Activated gamma-delta T cell treated with Interleukin-2 at 50 U/mL for 16 hours (primary cell): ENCODE measurements around the gene BTRC.

Experiments used
- DNase-seq: peaks from one replicate; pipeline ENCODE4 v3.0.0-alpha.2; 2020

BTRC gene

DNA sequence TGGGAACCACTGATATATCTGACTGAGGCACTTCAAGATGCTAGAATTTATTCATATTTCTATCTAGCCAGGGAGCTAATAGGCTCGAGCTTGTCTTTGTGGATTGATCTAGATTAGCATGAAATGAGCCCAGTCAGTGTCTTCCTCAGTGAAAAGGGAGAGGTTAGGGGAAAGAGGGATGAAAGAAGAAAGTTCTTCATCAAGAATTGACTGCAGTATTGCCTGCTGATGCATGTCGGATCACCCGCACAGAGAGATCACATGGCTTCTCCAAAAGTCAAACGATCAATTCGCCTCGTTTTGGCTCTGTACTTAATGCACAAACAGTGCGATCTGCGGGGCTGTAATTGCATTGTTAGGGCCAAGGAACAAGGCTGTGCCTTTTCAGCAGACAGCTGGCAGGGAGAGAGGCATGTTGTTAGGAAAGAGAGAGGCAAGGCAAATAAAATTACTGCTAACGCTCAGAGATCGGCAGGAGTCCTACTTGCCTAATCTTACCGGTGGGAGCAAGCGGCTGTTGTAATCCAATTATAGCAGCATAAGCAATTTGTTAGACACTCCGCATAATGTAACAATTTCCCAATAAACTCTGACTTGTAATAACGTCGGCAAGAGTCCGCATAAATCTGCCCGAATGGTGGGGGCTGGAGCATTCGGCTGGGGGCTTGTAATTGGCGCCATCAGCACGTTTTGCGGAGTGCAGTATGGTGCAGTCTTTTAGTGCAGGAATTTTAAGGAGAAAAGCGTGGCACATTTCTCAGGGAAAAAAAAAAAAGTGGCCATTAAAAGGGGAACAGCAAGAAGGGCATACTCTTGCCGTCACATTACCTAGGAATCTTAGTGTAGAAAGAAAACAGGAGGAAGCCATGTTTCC lies 132.0 kb downstream of the BTRC start:
- no peak for DNase-seq

DNA sequence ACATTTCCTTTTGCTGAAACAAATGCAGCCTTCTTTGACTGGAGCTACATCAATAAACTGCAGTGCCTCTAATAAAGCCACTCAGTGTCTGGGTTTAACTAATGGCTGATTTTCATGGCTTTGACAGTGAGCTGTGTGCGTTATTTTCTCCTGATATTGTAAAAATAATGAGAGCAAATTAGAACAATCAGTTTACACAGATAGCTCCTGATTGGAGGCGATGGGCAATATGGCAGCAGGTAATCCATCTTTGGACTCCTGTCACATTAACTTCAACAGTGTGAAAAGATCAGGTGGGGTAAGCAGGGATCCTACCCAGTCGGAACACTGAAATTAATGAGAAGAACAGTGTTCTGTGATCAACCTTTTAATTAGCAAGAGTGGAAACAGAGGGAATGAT lies 133.4 kb downstream of the BTRC start:
- DNase-seq, result no peak

DNA sequence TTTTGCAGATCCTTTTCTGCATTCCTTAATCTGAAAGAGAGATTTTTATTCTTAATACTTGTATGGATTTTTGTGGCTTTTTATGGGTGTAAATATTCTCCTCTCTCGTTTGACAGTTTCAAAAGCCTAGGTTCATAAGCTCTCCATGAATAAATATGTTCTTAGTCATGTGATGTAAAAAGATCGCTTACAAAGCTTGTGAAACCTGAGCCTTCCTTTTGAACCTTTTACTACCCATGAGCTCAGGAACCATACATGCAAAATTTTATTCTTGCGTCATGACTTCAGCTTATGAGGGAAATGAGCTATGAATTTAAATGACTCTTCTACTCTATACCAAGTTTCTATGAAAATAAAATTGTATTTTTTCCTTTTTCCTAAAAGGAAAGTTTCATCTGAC lies 135.4 kb downstream of the BTRC start:
- DNase-seq, result no peak

DNA sequence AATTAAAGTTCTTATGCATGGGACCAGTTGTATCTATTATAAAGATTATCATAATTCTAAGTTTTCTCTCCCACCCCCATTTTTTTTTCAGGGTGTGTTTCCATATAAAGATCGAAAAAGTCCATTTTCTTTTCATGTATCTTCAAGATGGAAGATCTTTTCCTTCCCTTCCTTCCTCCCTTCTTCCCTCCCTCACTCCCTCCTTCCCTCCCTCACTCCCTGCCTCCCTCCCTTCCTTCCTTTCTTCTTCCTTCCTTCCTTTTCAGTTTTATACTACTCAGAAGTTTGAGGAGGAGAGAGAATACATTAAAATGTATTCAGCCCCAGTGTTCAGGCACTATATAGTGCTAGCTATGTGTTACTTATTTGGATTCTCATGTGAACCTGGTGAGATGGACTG lies 136.1 kb downstream of the BTRC start:
- no peak for DNase-seq

DNA sequence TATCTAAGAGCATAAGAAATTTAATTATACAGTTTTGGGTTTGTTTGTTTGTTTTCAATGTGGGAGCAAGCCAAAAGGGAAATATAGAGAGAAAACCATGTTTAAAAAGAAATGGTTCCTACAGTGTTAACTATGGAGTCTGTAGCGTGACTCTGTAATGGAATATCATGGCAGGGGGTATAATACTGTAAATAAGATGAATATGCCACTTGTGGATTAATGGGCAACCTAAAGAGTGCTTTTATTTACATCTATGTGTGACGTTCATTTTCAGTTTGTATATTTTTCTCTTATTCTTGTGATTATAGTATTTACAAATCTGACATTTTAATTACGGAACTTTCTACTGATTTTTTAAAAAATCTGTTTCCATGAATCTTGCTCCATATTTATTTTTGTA lies 138.2 kb downstream of the BTRC start:
- DNase-seq, result no peak

DNA sequence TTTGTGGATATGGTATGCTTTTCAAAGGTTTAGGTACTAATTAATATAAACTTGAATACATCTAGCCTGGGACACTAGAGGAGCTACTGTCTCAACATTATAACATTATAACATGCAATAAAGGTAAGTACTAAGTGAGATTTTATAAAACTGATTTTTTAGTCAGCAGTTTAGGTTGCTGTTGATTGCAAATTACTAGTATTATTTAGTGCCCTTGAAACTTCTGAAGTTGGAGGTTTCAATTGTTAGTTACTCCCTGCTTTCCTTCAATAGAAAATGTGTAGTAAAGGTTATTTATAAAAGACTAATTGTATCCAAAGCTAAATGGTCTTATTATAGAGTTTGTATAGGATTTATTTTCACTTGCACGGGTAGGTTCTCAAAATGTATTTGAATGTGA lies 138.8 kb downstream of the BTRC start:
- no peak for DNase-seq

DNA sequence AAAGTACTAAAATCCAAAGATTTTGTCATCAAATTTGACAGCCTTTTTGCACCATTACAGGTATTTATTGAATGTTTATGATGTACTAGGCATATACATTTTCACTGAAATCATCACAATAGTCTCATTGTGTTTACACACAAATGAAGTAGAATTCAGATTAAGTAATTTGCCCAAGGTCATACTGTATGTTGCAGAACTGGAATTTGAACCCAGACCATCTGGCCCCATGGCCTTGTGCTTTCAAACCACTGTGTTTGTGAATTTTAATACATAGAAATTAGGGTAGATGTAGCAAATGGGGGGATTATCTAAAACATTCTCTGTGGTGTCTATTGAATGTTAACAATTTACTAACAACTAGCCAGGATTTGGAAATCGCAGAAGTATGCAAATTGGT lies 139.3 kb downstream of the BTRC start:
- DNase-seq, result no peak

DNA sequence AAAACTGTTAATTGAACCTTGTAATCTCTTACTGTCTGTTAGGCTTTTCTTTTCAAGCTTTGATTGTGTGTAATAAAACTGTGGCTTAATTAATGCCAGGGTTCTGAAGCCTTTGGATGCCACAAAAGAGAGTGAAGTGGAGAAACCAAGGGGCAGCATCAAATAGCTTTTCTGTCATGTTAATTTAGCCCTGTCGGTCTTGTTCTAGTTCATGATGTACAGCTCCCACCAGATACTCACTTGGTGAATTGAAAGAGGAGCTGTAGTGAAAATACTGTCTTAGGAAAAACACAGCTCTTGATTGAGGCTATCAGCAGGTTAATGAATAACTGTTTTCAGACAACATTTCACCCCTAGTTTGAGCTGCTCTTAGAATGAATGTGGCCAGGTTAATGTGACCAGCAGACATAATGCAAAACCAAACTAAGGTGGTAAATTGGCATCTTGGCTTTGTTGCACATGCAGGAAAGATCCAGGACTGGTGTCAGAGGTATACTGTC lies 139.9 kb downstream of the BTRC start:
- DNase-seq, result no peak

DNA sequence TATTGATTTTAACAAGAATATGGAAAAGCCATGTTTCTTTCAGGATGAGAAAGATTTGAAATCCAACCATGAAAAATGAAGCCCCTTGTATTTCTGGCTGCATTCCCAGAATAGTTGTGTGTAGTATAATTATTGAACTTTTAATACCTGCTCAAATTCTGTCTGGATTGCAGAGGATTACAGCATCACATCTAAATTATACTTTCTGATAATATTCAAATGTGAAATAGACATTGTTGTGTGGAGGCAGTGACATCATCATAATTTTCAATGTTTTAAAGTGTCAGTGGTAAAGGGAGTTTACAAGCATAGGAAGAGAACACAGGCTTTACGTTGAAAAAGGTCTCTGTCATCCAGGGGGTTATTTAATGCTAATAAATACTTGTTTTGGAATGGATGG lies 140.7 kb downstream of the BTRC start:
- no peak for DNase-seq

DNA sequence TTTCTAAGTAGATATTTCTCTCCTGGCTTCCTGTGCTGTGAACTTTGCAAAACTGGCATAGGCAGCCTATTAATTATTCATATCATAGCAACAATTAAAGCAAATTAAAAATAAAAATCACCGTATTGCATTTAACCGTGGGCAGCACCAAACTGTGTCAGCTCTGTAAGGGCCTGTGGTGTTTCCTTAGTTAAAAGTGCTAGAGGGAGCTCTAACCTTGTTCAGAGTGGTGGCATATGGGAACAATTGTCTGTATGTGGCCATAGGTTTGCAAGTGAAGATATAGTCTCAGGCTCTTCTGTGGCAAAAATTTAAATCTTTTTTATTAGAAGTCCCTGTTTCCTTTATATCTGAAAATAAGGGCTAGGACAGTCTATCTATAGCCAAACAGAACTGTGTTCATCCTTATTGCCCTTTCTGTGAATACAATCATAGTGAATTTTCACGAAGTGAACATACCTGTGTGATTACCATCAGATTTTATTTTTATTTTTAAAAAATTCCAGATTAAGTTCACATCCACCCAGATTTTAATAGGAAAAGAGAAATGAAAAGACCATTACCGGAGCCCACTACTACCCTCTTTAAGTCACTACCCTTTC lies 141.5 kb downstream of the BTRC start:
- no peak for DNase-seq

DNA sequence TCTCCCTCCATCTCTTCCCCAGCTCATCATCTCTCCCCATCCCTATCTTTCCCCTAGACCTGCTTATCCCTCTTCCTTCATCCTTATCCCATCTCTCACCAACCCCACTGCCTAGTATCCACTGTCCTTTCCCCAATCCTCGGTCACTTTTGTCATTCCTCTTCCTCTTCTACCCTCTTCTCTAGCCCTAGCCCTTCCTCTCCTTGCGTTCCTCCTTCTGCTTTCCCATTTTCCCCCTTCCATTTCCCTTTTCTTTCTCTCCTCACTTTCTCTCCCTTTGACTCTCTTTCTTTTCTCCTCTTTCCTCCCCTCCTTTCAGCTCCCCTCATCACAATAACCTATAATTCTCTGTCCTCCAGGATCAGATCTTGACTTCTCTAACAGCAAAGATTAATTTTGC lies 150.5 kb downstream of the BTRC start:
- no peak for DNase-seq

DNA sequence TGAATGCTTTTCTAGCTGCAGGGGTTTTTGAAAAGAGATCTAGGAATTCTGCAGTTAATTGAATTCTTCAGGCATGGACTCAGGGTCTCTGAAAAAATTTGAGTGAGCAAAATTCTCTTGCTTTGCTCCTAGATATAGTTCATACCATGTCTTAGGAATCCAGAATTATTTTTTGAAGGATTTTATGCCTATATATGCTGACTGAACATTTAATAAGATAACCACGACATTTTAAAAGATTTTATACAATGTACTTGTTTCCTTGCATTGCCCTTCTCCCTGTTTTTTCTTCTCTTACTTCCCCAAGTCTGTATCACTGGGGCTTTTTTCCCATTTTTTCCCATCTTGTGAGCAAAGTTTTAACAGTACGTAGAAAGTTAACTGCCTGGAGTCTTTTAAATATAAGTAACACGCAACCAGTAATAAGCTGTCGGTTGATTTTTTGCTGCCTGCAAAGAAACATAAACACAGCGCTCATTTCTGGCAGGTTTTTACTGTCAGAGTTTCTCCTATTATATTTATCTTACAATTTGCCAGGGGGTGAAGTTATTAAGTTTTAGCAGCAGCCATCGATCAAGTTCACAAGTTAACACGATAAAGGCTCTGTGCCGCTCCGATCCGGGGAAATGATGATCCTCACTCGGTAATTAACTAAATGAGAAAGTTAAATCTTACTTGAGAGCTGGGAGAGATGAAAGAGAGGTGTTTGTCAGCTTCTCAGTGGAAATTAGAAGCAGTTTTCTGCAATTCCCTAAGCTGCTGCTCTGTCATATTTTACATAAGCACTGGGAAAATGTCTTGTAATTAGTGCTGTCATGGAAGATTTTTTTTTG lies 153.1 kb downstream of the BTRC start:
- DNase-seq, result no peak

DNA sequence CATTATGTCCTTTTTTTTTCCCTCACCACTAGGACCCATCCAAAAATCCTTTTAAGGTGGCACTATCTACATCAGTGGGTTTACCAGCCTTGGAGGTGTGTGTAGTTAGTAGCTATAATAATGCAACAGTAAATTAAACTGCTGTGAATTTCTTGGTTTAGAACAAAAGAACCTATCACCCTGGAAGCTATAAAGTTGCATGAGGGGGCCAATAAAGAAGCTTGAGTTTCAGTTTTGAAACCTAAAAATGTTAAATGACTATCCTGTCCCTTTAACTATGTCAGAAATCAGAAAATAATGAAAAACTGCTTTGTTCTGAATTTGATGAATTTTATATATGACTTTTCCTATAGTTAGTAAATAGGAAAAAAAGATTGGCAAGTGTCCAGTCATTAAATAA lies 153.9 kb downstream of the BTRC start:
- DNase-seq, result no peak

DNA sequence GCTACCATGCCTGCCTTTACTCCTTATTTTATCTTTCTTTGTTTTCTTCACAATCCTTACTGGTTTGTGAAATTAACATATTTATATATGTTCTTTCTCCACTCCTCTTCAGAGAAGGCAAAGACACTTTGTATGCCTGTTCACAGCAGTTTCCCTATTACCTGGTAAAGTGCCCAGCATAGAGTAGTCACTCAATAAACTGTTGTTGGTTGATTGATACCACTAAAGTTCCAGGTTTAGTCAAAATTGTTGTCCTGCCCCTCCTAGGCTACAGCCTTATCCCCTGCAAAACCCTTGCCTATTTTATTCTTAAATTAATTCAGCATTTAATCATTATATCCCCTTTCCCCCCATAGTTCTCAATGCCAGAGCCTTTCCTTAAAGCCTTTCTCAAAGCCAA lies 158.0 kb downstream of the BTRC start:
- no peak for DNase-seq

DNA sequence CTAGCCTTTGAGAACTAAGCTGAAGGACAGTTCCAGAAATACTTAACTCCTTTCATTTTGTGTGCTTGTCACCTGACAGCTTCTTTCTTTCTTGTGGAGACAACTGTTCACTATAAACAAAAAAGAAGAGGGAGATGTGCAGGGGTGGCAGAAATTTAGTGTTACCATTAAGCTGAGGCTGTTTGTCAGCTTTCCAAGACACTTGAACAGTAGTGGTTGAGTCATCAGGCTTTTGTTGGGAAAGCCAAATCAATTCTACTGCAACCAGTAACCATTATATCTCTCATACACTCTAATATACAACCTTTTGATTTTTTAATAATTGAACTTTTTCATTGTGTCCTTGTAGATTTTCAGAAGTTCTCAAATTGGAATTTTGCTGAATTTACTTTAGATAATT lies 158.8 kb downstream of the BTRC start:
- DNase-seq, result no peak

DNA sequence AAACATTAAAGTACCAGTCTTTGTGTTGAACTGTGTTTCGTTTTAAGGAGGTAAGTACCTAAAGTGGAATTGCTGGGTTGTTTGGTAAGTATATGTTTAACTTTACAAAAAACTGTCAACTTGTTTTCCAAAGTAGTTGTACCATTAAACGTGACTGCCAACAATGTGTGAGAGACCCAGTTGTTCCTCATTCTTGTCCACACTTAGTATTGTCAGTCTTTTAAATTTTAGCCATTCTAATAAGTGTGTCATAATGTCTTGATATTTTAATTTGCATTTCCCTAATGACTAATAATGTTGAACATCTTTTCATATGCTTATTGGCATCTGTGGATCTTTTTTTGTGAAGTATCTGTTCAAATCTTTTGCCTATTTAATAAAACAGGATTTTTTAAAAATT lies 159.8 kb downstream of the BTRC start:
- no peak for DNase-seq

DNA sequence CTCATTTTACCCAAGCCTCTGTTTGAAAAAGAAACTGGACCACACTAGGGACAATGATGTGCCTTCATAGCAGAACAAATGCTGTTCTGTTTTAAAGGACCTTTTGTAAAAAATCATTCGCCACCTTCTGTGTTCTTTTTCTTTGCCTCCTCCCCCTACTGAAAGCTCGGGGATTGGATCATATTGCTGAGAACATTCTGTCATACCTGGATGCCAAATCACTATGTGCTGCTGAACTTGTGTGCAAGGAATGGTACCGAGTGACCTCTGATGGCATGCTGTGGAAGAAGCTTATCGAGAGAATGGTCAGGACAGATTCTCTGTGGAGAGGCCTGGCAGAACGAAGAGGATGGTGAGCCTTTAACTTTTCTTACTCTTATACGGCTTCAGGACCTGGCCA lies 171.9 kb downstream of the BTRC start:
- DNase-seq, result no peak

DNA sequence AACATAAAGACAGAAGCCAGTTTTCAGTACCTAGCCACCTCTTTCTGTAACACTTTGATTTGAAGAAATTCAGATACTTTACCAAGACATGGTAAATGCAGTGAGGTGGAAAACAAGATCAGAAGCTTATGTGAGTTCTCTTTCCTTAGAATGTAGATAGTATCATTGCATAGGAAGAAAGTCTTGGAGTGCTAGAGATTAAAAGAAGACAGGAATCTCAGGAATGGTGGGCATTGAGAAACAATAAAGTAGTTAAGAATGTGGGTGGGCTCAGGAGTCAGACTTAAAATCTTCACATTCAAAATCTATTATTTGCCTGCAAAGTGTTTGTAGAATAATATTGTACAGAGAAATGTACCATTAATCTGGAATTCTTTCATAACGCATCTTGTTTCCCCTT lies 175.2 kb downstream of the BTRC start:
- no peak for DNase-seq

DNA sequence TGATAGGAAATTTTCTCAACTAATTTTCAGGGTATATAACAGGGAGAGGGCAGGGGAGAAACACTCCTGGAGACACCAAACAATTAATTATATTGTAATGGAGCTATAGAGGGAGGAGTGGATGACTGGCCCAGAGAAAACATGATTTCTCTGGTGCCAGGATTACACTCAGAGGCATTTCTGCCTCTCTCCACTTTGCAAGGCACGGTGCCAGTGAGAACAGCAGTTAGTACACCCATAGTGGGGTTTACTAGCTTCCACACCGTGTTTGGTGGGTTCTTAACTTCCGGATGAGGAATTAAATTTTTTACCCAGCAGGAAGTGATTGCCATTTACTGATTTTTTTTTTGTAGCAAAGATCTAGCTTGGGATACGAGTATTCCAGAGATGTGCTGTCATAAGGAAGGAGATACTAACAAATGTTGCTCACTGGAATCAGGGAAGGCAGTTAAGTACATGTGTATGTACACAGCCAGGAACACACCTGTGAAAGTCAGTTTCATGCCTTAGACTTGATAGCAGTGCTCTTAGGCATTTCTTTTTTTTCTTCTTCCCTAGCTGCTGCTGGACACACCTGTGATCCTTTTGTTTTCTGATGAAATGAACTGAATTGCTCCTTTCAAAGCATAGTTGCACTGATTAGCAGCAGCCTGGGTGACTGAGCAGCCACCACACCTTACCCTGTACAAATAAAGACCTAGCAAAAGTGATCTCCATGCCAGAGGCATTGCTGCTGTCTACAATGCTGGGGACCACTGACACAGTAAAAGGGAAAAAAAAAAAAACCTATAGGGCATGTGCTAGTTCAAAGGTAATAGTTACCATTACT lies 176.0 kb downstream of the BTRC start:
- no peak for DNase-seq

DNA sequence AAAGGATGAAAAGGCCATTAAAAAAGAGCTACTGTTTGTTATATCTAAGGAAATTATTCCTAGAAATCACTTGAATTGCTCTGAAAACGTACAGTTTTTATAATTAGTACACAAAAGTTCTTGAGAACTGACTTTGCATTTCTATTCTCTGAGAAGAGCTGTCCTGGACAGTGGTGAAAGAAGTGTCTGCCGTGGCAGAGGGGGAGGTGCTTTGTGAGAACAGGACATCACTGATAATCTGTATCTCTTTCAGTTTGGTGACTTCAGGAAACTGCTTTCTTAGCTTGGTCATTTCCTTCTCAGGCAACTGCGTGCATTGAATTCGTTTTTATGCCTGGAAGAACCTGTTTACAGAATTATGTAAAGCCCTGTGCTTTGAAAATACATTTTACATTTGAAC lies 182.0 kb downstream of the BTRC start:
- DNase-seq, result no peak

DNA sequence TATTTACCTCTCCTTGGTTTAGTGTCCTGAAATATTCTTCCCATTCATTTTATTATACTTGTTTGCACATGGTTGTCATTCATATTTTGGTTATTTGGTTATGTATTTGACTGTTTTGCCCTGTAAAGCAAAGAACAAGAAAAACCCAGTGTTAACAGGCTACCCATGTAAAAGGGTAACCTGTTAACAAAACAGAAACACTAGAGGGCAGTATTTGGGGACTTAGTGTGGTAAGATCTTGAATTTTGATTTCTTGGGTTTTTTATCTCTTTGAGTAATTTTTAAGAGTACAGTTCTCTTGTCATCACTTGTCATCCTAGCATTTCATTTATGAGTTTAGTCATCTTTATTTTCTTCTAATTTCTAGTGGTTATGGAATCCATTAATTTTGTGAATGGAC lies 182.8 kb downstream of the BTRC start:
- no peak for DNase-seq

DNA sequence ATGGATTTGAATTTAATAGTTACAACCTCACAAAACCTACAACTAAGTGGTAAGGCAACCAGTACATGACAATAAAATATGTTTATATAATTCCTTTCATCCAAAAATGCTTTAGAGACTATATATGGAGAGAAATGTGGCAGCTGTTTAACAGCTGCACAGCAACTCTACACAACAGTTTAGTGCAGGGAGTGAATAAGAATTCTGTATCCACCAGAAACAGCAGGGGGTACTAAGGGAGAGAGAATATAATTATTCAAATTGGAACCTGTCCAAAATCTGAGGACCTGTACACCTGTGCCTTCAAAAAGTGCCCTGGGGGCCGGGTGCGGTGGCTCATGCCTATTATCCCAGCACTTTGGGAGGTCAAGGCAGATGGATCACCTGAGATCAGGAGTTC lies 184.5 kb downstream of the BTRC start:
- no peak for DNase-seq

DNA sequence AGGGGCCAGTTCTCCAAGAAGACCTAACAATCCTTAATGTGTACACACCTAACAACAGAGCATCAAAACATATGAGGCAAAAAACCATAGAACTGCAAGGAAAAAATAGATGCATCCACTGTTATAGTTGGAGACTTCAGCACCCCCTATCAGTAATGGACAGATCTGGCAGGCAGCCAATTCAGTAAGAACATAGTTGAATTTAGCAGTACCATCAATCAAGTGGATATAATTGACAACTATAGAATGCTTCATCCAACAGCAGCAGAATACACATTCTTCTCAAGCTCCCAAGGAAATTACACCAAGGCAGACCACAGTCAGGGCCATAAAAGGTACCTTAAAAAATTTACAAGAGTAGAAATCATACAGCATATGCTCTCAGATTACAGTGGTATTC lies 191.9 kb downstream of the BTRC start:
- no peak for DNase-seq
